Activated CD4-positive, alpha-beta T cell treated with anti-CD3 and anti-CD28 coated beads, Interleukin-2, amount 10 ng/mL, durations not matched to agents 24 days and 14 days (primary cell): Measurements from ENCODE around the gene UGDH. TPM values are rescaled to one million over a fixed set of nuclear protein-coding genes. Genes with fewer than 3 reads are reported as not detected.
"Not testable (repeated sequence)": the region's sequence is repeated elsewhere in the genome, so short reads cannot be mapped to it uniquely, and the experiment has no call there.

Experiments used
- DNase-seq: peaks from one replicate; pipeline ENCODE4 v3.0.0; 2022
- H3K27ac Mint-ChIP-seq: one replicate; pipeline ENCODE4 v1.8.0; 2022; ENCODE audit warnings: mild to moderate bottlenecking, mixed read lengths
- H3K27me3 Mint-ChIP-seq: one replicate; pipeline ENCODE4 v1.8.0; 2022; ENCODE audit warnings: mixed read lengths
- H3K36me3 Mint-ChIP-seq: one replicate; pipeline ENCODE4 v1.8.0; 2022; ENCODE audit warnings: low read depth, mild to moderate bottlenecking, mixed read lengths
- H3K4me1 Mint-ChIP-seq: one replicate; pipeline ENCODE4 v1.8.0; 2021; ENCODE audit warnings: mixed read lengths
- H3K4me3 Mint-ChIP-seq: one replicate; pipeline ENCODE4 v1.8.0; 2022; ENCODE audit warnings: mild to moderate bottlenecking, moderate library complexity, mixed read lengths
- H3K9me3 Mint-ChIP-seq: one replicate; pipeline ENCODE4 v1.8.0; 2021; ENCODE audit warnings: mixed read lengths
- intact Hi-C: fragments of 100-400 bp; cut with micrococcal nuclease; formaldehyde crosslinking; loops from one replicate; pipeline ENCODE4 v1.15.1; 2023
- total RNA-seq: library from RNA; stranded (reverse); gene quantifications from 2 replicates; pipeline ENCODE4 v1.2.3, GENCODE V29; 2022

UGDH gene
- total RNA-seq, 1 donor from 2014 or later: 23.1 TPM

- no peak for DNase-seq
- H3K4me1 Mint-ChIP-seq: peaks cover 5% of the 10 kb centered on the region
- H3K36me3 Mint-ChIP-seq: peaks cover 34% of the 10 kb centered on the region
- no peaks in the 10 kb centered on the region for H3K9me3 Mint-ChIP-seq
- H3K27me3 Mint-ChIP-seq: no peaks in the 10 kb centered on the region
- intact Hi-C loops: loop anchor here (5.0 to 10.0 kb wide), 2 partner anchors 190 to 837 kb away; no protein-coding TSS in a partner anchor
- H3K27ac Mint-ChIP-seq: no peak overlapping the region
- no peak overlapping the region for H3K4me3 Mint-ChIP-seq
Measured at GRCh38 chr4:39467464-39467863, 59.8 kb downstream of the UGDH start.

GRCh38 chr4:39466747-39467146, 60.5 kb downstream of the UGDH start:
- Mint-ChIP-seq H3K27ac (no peak overlapping the region), H3K9me3 (no peaks in the 10 kb centered on the region), H3K27me3 (no peaks in the 10 kb centered on the region), H3K36me3 (peaks cover 30% of the 10 kb centered on the region), H3K4me1 (peaks cover 5% of the 10 kb centered on the region), H3K4me3 (no peak overlapping the region)
- DNase-seq: no peak
- intact Hi-C loops: loop anchor here (5.0 to 10.0 kb wide), 2 partner anchors 191 to 838 kb away; no protein-coding TSS in a partner anchor

- Mint-ChIP-seq H3K4me1 (peaks cover 14% of the 10 kb centered on the region), H3K9me3 (no peaks in the 10 kb centered on the region), H3K36me3 (peaks cover 27% of the 10 kb centered on the region), H3K4me3 (no peak overlapping the region), H3K27me3 (no peaks in the 10 kb centered on the region), H3K27ac (no peak overlapping the region)
- no peak for DNase-seq
- intact Hi-C loops: loop anchor here (5.0 to 10.0 kb wide), 2 partner anchors 192 to 840 kb away; no protein-coding TSS in a partner anchor
Measured at GRCh38 chr4:39464886-39465501, 62.2 kb downstream of the UGDH start.

GRCh38 chr4:39458505-39459300, 68.5 kb downstream of the UGDH start, which contains the start of the genes LIAS and RPL9:
LIAS (plus strand) TSS chr4:39459056; CDS start chr4:39459118, 62 bp downstream.
RPL9 (minus strand) TSS chr4:39458922; CDS start chr4:39458439, 483 bp downstream.
- Mint-ChIP-seq H3K27me3 (peaks cover 2% of the 10 kb centered on the region), H3K4me3 (peak within 1 kb of the TSS; percentile 89), H3K27ac (peak within 1 kb of the TSS; percentile 98), H3K9me3 (no peaks in the 10 kb centered on the region), H3K36me3 (peaks cover 62% of the 10 kb centered on the region), H3K4me1 (peaks cover 35% of the 10 kb centered on the region)
- DNase-seq: peak; percentile 98
- intact Hi-C loops: loop anchor here (1.0 to 2.0 kb wide), 9 partner anchors 69 to 596 kb away; partner anchors contain the start of genes PDS5A, SMIM14, TMEM156 and UBE2K

GRCh38 chr4:39458161-39458504, 69.1 kb downstream of the UGDH start:
- Mint-ChIP-seq H3K36me3 (peaks cover 62% of the 10 kb centered on the region), H3K27ac (peak overlapping the region; percentile 98), H3K4me1 (peaks cover 37% of the 10 kb centered on the region), H3K4me3 (peak overlapping the region; percentile 89)
- not testable (repeated sequence) for DNase-seq, H3K27me3 Mint-ChIP-seq, H3K9me3 Mint-ChIP-seq
- intact Hi-C loops: loop anchor here (2.0 kb wide), 8 partner anchors 93 to 597 kb away; partner anchors contain the start of genes PDS5A, SMIM14, TMEM156 and UBE2K

- Mint-ChIP-seq H3K27me3 (peaks cover 2% of the 10 kb centered on the region), H3K4me3 (peak overlapping the region; percentile 89), H3K36me3 (peaks cover 70% of the 10 kb centered on the region), H3K27ac (peak overlapping the region; percentile 98), H3K9me3 (no peaks in the 10 kb centered on the region), H3K4me1 (peaks cover 44% of the 10 kb centered on the region)
- intact Hi-C loops: no loop called here
- no peak for DNase-seq
Measured at GRCh38 chr4:39456946-39457763, 70.1 kb downstream of the UGDH start.

- no peaks in the 10 kb centered on the region for H3K9me3 Mint-ChIP-seq
- no peak overlapping the region for H3K27ac Mint-ChIP-seq
- H3K4me3 Mint-ChIP-seq: peak overlapping the region; percentile 61
- peaks cover 81% of the 10 kb centered on the region for H3K36me3 Mint-ChIP-seq
- DNase-seq: no peak
- intact Hi-C loops: no loop called here
- H3K27me3 Mint-ChIP-seq: peaks cover 2% of the 10 kb centered on the region
- H3K4me1 Mint-ChIP-seq: peaks cover 40% of the 10 kb centered on the region
Measured at GRCh38 chr4:39455486-39455885, 71.8 kb downstream of the UGDH start.

GRCh38 chr4:39453738-39454137, 73.5 kb downstream of the UGDH start:
- Mint-ChIP-seq H3K27me3 (peaks cover under 1% of the 10 kb centered on the region), H3K4me1 (peaks cover 37% of the 10 kb centered on the region), H3K27ac (no peak overlapping the region), H3K36me3 (peaks cover 81% of the 10 kb centered on the region), H3K9me3 (no peaks in the 10 kb centered on the region), H3K4me3 (no peak overlapping the region)
- intact Hi-C loops: no loop called here
- no peak for DNase-seq

GRCh38 chr4:39452860-39453587, 74.2 kb downstream of the UGDH start:
- intact Hi-C loops: no loop called here
- no peaks in the 10 kb centered on the region for H3K27me3 Mint-ChIP-seq
- no peak for DNase-seq
- no peak overlapping the region for H3K27ac Mint-ChIP-seq
- peaks cover 81% of the 10 kb centered on the region for H3K36me3 Mint-ChIP-seq
- H3K4me3 Mint-ChIP-seq: no peak overlapping the region
- peaks cover 35% of the 10 kb centered on the region for H3K4me1 Mint-ChIP-seq
- H3K9me3 Mint-ChIP-seq: no peaks in the 10 kb centered on the region

GRCh38 chr4:39452153-39452859, 74.9 kb downstream of the UGDH start:
- Mint-ChIP-seq H3K36me3 (peaks cover 74% of the 10 kb centered on the region), H3K27ac (no peak overlapping the region), H3K4me1 (peaks cover 34% of the 10 kb centered on the region), H3K4me3 (no peak overlapping the region), H3K9me3 (no peaks in the 10 kb centered on the region), H3K27me3 (no peaks in the 10 kb centered on the region)
- intact Hi-C loops: no loop called here
- DNase-seq: no peak

- Mint-ChIP-seq H3K27me3 (no peaks in the 10 kb centered on the region), H3K27ac (no peak overlapping the region), H3K4me3 (no peak overlapping the region), H3K36me3 (peaks cover 66% of the 10 kb centered on the region), H3K9me3 (no peaks in the 10 kb centered on the region), H3K4me1 (peaks cover 28% of the 10 kb centered on the region)
- intact Hi-C loops: no loop called here
- no peak for DNase-seq
Measured at GRCh38 chr4:39451423-39452023, 75.7 kb downstream of the UGDH start.

- Mint-ChIP-seq H3K9me3 (no peaks in the 10 kb centered on the region), H3K36me3 (peaks cover 58% of the 10 kb centered on the region), H3K4me1 (peaks cover 25% of the 10 kb centered on the region), H3K27me3 (no peaks in the 10 kb centered on the region), H3K27ac (no peak overlapping the region), H3K4me3 (no peak overlapping the region)
- no peak for DNase-seq
- intact Hi-C loops: no loop called here
Measured at GRCh38 chr4:39450618-39451017, 76.6 kb downstream of the UGDH start.
